Ovary (tissue), 9 donors: Measurements from ENCODE around the gene NPFF. TPM values are rescaled to one million over a fixed set of nuclear protein-coding genes. Genes with fewer than 3 reads are reported as not detected.

ENCODE experiments used
- DNase-seq, 5 donors: peaks; one replicate each; pipeline ENCODE4 v3.0.0-alpha.2; 2019 to 2020
- H3K27ac ChIP-seq, 2 donors: fragments of 200-600 bp; one replicate each; pipeline versions ENCODE4 v1.5.1 to v1.8.0; 2019 to 2022
- H3K27me3 ChIP-seq: fragments of 200-600 bp; one replicate; pipeline ENCODE4 v1.8.0; 2022
- H3K36me3 ChIP-seq: fragments of 200-600 bp; sonication (generic); one replicate; pipeline ENCODE4 v1.5.1; 2019
- H3K4me1 ChIP-seq: one replicate; pipeline ENCODE4 v1.8.1; 2013; ENCODE audit warnings: mild to moderate bottlenecking, moderate library complexity; ENCODE audit not compliant: insufficient read depth
- H3K4me3 ChIP-seq: fragments of 200-600 bp; sonication (generic); one replicate; pipeline ENCODE4 v1.5.1; 2017
- H3K9me3 ChIP-seq, 2 donors: fragments of 200-600 bp in 1 of 2; sonication (generic) in 1 of 2; one replicate each; pipeline versions ENCODE4 v1.5.1 to v1.8.1; 2013 to 2019; ENCODE audit warnings: mild to moderate bottlenecking in 1 of 2, moderate library complexity in 1 of 2
- CTCF ChIP-seq, 3 donors: fragments of 450-650 bp in 2 of 3; fragments of 200-600 bp in 1 of 3; IDR thresholded peaks; one replicate each; pipeline versions ENCODE4 v1.5.1 to v1.8.0; 2016 to 2022; ENCODE audit warnings: antibody characterized with exemption in 3 of 3, mild to moderate bottlenecking in 1 of 3
- EP300 ChIP-seq: sonication (generic); formaldehyde crosslinking; IDR thresholded peaks from one replicate; pipeline ENCODE4 v1.6.1; 2017; ENCODE audit warnings: antibody characterized with exemption
- POLR2A ChIP-seq: fragments of 450-650 bp; IDR thresholded peaks from one replicate; pipeline ENCODE4 v1.6.1; 2017; ENCODE audit warnings: antibody characterized with exemption, mild to moderate bottlenecking, moderate library complexity
- WGBS, 3 donors: extraction: QIAGEN DNeasy Blood & Tissue Kit in 1 of 3; methylation state at CpG; one replicate each; pipeline versions ENCODE4 v1.1.5 to v1.1.7; 2013 to 2017; 5-methylcytosine and 5-hydroxymethylcytosine counted together
- intact Hi-C, 4 donors: fragments of 100-400 bp; cut with DNase I; formaldehyde crosslinking; loops; one replicate each; pipeline versions ENCODE4 v1.11.0 to v1.15.1; 2022 to 2023
- polyA plus RNA-seq, 2 donors: library from polyadenylated mRNA; stranded (reverse); fragments of 200-250 nt in 1 of 2; fragments of 350-450 nt in 1 of 2; fragmentation: Illumina TruSeq in 1 of 2; extraction: RNeasy Lipid Tissue Mini Kit (QIAGEN cat#74804) in 1 of 2; gene quantifications; one replicate each; pipeline ENCODE4 v1.2.3, GENCODE V29; 2013 to 2014
- total RNA-seq, 7 donors: library from RNA; depleted of rRNA in 2 of 7; stranded (reverse); fragments of >200 nt in 2 of 7; fragmentation: NEBNext Ultra II Directional in 3 of 7; extraction: Animal tissue kit (Norgen Biotek cat#: 25700) in 3 of 7; gene quantifications; one replicate each; pipeline versions ENCODE4 v1.1.0 to v1.2.4, GENCODE V29; 2016 to 2023
- donor health status: DM: no; HTN: no; CAD: no; lungs with moderate emphysema.
- donor health status: DM: no; HTN: no; CAD: no.
- donor health status: Bipolar disorder and iron deficiency.
- donor health status: DM: yes; HTN: yes; CAD: no.
- donor health status: DM: no; HTN: no; CAD: no.
- donor health status: DM: yes; HTN: yes; CAD: no.

Gene NPFF
- total and polyA plus RNA-seq, 9 donors, result 0.68 to 1.1 TPM; not detected in 7

- Histone ChIP-seq H3K4me3 (no peak overlapping the region), H3K36me3 (no peaks in the 10 kb centered on the region), H3K27ac (peak overlapping the region in 1 of 2 donors; percentile 59), H3K9me3 (no peaks in the 10 kb centered on the region), H3K27me3 (no peaks in the 10 kb centered on the region), H3K4me1 (peaks cover 5% of the 10 kb centered on the region)
- intact Hi-C loops, result loop anchor here (1.0 to 10.0 kb wide), 4 partner anchors 133 to 201 kb away; partner anchors contain the start of gene ATP5MC2 (in 2 of the 4)
- DNase-seq, result peak; percentile 53 to 66 (median 61)
- no peak for TF ChIP-seq EP300
- no peak for TF ChIP-seq POLR2A
- peak; percentile 50 to 93 (median 81) for TF ChIP-seq CTCF (IDR thresholded peaks at IDR 0.05)
- 17 to 20% (median 19%) methylated on average over 5 of the region's 5 CpGs for WGBS, 3 donors
Observed at GRCh38 chr12:53543539-53543938, 36.3 kb upstream of the NPFF start.

- H3K4me3 ChIP-seq, result no peak overlapping the region
- WGBS, 3 donors, result 97 to 99% (median 98%) methylated on average over 3 of the region's 3 CpGs
- no peaks in the 10 kb centered on the region for H3K36me3 ChIP-seq
- DNase-seq, result no peak
- intact Hi-C loops, result loop anchor here in 1 of 4 donors (2.0 kb wide), 1 partner anchor 135 kb away; no protein-coding TSS in a partner anchor
- TF ChIP-seq EP300 (no peak), POLR2A (no peak), CTCF (IDR thresholded peaks at IDR 0.05) (no peak)
- no peaks in the 10 kb centered on the region for H3K9me3 ChIP-seq
- H3K27ac ChIP-seq, result peak overlapping the region in 1 of 2 donors; percentile 72
- H3K4me1 ChIP-seq, result peaks cover 6% of the 10 kb centered on the region
- no peaks in the 10 kb centered on the region for H3K27me3 ChIP-seq
Observed at GRCh38 chr12:53539526-53539925, 32.2 kb upstream of the NPFF start.

- no peaks in the 10 kb centered on the region for H3K9me3 ChIP-seq
- H3K27me3 ChIP-seq, result no peaks in the 10 kb centered on the region
- TF ChIP-seq POLR2A, result no peak
- TF ChIP-seq CTCF (IDR thresholded peaks at IDR 0.05), result no peak
- no peak for TF ChIP-seq EP300
- no peaks in the 10 kb centered on the region for H3K36me3 ChIP-seq
- peak overlapping the region in 1 of 2 donors; percentile 72 for H3K27ac ChIP-seq
- H3K4me1 ChIP-seq, result peaks cover 6% of the 10 kb centered on the region
- H3K4me3 ChIP-seq, result no peak overlapping the region
- 0 to 15% (median 9%) methylated on average over 1 of the region's 1 CpG for WGBS, 3 donors
- DNase-seq, result peak in 2 of 5 donors; percentile 51 to 63
- intact Hi-C loops, result loop anchor here in 1 of 4 donors (2.0 kb wide), 1 partner anchor 137 kb away; no protein-coding TSS in a partner anchor
Observed at GRCh38 chr12:53538209-53538689, 31.0 kb upstream of the NPFF start.

GRCh38 chr12:53536962-53537361, 29.7 kb upstream of the NPFF start:
- H3K27ac ChIP-seq, result no peak overlapping the region
- H3K4me1 ChIP-seq, result peaks cover 6% of the 10 kb centered on the region
- no peak overlapping the region for H3K4me3 ChIP-seq
- H3K27me3 ChIP-seq, result no peaks in the 10 kb centered on the region
- TF ChIP-seq EP300, result no peak
- TF ChIP-seq POLR2A, result no peak
- TF ChIP-seq CTCF (IDR thresholded peaks at IDR 0.05), result no peak
- H3K9me3 ChIP-seq, result no peaks in the 10 kb centered on the region
- WGBS, 3 donors, result 84 to 94% (median 93%) methylated on average over 3 of the region's 3 CpGs
- H3K36me3 ChIP-seq, result no peaks in the 10 kb centered on the region
- intact Hi-C loops, result no loop called here
- no peak for DNase-seq
